Measurements from ENCODE around the gene HSH2D.

HSH2D gene

DNA sequence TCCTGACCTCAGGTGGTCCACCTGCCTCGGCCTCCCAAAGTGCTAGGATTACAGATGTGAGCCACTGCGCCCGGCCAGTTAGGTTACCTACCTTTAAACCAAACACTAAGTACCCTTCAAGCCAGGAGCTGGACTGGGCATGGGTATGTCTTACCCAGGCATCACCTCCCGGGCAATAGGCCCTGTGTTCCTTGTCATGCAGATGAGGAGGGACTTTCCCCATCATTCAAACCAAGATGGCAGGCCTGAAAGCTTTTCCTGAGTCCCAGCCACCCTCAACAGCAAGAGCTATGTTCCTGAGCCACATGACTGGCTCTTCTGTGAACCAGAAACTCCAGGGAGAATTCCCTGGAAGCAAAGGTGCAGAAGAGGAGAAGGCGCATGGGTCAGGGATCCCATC is 22.3 kb upstream of the HSH2D start:
- DNase-seq, result no peak

GRCh38 chr19:16121967-16122366 is 21.5 kb upstream of the HSH2D start:
- DNase-seq, result no peak

DNA sequence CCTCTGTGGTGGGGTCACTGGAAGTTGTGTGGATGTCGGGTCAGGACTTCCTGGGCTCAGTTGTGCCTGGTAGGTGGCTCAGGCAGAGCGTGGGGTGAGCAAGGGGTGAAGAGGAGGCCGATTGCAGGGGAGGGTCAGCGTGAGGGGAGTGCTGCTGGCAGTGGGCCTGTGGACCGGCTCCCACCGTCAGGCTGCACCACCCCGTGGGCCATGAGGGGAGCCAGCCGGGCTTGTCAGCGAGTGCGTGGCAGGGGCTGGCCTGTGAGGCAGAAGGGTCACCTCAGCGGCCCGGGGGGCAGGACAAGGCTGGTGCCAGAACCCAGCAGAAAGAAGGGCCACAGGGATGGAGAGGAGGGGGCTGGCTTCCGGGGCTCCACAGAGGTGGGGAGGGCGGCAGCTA is 18.5 kb upstream of the HSH2D start:
- DNase-seq, result no peak

DNA sequence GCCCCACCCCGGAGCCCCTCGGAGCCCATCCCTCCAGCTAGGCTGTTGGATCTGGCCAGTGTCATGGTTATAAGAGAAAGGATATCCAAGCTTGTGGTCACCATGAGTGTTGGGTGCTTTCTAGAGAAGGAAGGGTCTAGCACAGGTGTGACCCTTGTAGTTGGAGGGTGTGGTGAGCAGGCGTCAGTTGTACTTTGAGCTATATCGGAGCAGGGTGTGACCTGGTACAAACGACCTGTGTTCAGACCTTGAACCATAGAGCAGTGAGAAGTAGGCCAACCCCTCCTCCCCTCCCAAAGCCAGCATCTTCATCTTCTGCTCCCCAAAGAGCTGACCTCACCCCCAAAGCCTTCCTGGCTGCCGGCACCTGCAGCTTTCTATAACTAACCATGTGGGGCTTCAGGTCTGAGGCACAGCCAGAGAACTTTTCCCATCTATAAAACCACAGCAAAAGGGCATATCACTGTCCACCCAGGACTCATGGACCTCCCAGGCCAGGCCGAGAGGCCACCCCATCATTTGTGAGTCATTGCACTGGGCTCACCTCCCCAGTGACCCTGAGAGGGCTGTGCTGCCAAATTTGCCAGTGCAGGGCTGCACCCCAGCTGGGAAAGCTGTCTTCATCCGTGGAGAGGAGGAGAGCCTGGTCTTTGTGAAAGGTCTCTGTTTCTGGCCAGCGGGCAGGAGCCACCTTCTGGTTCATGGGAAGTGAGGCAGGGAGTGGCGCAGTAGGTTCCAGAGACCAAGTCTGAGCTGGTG is 17.6 kb upstream of the HSH2D start:
- DNase-seq, result no peak

DNA sequence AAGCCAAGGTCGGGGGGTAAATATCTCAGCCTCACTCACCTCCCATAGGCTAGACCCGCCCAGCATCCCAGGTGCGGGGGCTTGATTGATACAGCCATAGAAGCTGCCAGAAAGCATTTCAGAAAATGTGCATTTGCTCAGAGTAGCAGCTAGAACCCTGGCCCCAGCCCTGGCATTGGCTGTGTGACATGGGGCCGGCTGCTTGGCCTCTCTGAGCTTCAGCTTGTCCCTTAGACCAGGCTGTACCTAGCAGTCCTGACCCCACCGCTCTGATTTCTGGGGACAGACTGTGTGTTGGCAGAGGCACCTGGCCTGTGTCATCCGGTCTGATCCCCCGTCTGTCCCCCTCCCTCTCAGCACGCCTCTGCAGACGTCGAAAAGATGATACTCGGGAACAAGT is 16.4 kb upstream of the HSH2D start:
- DNase-seq, result no peak

- DNase-seq, result no peak
Observed at GRCh38 chr19:16127776-16128371, 15.6 kb upstream of the HSH2D start.

DNA sequence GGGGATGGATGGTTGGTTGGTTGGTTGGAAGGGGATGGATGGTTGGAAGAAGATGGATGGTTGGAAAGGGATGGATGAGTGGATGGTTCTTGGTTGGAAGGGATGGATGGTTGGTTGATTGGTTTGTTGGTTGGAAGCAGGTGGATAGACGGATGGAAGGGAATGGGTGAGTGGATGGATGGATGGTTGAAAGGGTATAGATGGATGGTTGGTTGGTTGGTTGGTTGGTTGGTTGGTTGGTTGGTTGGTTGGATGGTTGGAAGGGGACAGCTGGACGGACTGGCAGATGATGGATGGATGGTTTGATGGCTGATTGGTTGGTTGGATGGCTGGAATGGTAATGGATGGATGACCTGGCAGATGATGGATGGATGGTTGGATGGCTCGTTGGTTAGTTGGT is 11.8 kb upstream of the HSH2D start:
- no peak for DNase-seq

DNA sequence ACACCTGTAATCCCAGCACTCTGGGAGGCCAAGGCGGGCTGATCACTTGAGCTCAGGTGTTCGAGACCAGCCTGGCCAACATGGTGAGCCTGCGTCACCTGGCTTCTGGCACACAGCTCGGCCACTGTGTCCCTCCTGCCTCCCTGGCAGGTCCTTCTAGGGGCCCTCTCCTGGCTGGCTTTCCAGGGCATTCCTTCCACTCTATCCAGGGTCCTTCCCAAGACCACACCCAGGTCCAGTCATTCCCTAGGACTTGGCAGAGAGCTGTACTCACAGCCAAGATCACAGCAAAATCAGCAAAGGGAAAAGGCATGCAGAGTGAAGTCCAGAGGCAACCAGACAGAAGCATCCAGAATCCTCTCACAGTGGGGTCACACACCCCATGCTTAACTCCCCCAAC is 9.7 kb upstream of the HSH2D start:
- no peak for DNase-seq

DNA sequence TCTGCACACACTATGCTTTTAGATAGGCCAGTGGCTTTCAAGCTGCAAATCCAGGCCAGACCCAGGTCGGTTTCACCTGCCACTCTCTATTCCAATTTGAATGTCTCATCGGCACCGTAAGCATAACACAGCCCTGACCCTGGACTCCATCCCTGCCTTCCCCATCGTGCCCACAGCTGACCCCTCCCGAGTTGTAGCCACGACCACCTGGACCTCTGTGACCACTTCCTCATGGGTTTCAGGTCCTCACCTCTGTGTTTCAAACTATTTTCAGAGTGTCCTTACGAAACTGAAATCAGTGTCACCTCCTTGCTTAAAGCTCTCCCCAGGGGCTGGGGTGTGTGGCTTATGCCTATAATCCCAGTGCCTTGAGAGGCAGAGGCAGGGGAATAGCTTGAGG is 9.0 kb upstream of the HSH2D start:
- no peak for DNase-seq

DNA sequence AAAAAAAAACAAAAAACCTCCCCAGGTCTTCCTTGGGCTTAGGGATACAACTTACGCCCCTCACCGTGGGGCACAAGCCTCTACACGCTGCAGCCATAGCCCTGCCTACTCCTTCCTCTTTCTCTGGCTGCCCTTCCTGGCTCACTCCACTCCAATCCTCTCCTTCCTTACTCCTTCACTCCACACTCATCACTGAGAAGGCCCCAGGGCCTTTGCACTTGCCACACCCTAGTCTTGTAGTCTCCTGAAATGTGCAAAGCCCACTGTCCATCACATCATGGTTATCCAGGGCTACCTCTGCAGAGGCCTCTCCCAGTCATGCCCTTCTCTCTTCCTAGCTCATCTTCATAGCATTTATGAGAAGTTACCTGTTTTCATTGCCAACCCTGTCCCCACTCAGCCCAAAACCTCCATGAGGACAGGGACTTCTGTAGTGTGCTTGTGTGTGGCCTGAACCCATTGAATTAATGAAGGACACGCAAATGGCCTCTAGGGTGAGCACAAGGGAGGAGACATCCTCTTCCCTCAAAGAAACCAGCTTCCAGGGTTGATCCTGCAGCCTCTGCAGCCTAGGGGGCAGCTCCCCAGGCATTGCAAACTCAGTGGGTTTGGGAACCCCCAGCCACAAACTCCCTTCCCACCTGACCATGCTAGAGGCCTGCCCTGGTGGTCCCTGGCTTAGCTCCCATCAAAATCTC is 7.9 kb upstream of the HSH2D start:
- DNase-seq, result no peak

DNA sequence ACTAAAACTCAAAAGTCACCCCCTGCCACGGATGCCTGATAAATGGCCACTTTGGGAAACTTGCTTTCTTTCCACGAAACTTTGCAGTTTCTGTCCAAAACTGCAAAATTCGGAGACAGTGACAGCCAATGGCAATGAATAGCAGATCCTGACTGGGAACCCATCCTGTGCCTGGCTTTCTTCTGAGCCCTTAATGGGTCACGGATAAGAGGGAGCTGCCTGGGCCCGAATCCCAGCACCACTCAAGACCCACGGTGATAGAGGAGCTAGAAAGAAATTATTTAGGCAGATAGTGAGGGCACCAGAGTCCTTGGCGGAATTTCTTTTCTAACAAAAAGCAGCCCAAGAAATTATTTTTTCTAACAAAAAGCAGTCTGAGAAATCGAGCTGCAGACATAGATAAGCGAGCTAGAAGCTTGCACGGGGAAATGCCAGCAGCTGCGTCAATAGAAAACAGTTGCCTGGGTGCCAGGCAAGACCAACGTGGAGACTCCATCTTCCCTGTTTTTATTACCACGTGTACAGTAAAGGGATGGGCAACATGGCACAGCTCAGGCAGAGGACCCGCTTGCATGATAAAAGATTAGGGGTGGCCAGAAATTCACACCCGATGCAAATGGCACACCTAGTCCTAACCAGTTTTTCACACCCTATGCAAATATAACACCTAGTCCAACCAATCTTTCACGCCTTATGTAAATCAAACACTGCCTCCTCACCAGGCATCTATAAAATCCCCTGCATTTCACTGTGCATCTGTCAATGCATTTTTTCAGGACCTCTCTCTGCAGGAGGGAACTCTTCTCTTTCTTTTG is 7.1 kb upstream of the HSH2D start:
- no peak for DNase-seq

GRCh38 chr19:16139752-16140151 is 3.7 kb upstream of the HSH2D start:
- no peak for DNase-seq

- DNase-seq, result no peak
Observed at GRCh38 chr19:16141043-16141442, 2.4 kb upstream of the HSH2D start.

DNA sequence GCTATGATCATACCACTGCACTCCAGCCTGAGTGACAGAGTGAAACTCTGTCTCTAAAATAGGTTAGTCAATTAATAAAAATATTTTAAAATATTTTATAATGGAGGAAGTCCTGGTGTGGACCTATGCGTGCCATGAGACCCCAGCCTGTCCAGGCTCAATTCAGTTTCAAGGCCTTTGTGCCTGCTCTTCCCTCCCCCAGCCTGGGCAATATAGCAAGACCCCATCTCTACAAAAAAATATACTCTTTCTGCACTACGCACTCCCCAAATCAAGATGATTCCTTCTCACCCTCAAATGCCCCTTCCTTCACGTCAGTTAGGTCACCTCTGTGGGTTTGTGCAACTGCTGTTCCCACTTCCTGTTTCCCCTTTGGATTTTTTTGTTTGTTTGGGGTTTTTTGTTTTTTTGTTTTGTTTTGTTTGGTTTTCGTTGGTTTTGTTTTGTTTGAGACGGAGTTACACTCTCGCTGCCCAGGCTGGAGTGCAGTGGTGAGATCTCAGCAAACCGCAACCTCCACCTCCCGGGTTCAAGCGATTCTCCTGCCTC is 1.4 kb upstream of the HSH2D start:
- DNase-seq, result no peak

GRCh38 chr19:16144216-16144581 is 714 bp downstream of the HSH2D start:
- DNase-seq, result no peak

DNA sequence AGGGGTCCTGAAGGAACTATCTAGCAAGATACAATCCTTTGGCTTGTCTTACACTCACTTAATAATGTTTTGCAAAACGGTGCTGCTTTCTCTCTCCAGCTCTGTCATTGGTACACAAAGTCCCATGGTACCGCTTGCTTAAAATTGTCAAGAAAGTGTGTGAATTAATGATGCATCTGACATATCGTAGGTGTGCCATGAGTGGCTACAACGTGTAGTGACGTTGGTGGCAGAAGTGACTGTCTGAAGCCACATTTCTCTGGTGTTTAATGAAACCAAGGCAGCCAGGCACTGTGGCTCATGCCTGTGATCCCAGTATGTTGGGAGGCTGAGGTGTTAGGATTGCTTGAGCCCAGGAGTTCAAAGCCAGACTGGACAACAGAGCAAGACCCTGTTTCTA is 2.6 kb downstream of the HSH2D start:
- no peak for DNase-seq

DNA sequence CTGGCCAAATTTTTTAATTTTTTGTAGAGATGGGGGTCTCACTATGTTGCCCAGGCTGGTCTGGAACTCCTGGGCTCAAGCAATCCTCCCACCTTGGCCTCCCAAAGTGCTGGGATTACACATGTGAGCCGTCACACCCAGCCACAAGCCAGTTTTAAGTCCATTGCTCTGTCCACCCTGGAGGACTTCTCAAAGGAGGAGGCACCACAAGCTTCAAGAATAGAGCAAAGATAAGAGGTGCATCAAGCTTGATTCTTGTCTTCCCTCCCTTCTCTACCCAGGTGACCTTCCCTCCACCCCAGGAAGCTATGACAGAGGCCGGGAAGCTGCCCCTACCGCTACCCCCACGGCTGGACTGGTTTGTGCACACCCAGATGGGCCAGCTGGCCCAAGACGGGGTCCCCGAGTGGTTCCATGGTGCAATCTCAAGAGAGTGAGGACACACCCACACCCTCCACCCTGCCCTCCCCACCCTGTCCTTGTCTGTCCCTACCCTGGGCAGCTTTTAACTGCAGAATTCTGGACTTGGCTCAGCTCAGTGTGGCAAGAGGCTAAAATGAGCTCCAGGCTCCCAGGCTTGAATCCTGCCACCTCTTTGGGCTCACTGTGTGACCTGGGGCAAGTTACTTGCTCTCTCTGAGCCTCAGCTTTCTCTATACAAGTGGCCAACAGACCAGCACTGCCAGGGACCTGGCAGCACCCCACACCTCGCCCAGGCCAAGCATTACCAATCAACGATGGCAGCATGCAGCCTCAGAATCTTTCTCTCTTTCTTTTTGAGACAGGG is 5.2 kb downstream of the HSH2D start:
- DNase-seq, result no peak

DNA sequence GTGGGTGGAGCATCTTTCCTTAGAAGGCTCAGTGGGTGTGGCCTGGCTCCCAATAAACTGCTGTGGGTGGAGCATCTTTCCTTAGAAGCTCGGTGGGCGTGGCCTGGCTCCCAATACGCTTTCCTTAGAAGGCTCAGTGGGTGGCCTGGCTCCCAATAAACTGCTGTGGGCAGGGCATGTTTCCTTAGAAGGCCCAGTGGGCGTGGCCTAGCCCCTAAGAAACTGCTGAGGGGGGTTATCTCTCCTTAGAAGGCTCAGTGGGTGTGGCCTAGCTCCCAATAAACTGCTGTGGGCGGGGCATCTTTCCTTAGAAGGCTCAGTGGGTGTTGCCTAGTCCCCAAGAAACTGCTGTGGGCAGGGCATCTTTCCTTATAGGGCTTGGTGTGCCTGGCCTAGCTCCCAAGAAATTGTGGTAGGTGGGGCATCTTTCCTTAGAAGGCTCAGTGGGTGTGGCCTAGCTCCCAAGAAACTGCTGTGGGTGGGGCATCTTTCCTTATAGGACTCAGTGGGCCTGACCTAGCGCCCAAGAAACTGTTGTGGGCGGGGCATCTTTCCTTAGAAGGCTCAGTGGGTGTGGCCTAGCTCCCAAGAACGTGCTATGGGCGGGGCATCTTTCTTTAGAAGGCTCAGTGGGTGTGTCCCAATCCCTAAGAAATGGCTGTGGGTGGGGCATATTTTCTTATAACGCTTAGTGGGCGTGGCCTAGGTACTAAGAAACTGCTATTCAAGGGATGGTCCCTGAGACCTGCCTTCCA is 10.3 kb downstream of the HSH2D start:
- no peak for DNase-seq

DNA sequence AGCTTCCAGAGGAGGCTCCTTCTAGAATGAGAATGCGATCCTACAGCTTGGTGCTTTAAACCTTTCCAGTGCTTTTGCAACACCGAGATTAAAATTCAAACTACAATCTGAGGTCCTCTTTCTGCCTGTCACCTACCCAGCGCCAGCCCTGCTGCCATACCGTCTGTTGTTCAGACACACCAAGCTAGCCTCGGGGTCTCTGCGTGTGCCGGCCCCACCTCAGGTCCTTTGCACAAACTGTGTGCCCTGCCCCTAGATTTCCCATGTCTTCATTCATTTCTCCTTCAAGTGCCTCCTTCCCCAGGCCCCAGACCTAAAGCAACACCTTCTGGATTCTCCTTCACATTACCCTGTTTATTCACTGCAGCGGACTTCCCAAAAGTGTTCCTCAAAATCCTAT is 11.1 kb downstream of the HSH2D start:
- no peak for DNase-seq

DNA sequence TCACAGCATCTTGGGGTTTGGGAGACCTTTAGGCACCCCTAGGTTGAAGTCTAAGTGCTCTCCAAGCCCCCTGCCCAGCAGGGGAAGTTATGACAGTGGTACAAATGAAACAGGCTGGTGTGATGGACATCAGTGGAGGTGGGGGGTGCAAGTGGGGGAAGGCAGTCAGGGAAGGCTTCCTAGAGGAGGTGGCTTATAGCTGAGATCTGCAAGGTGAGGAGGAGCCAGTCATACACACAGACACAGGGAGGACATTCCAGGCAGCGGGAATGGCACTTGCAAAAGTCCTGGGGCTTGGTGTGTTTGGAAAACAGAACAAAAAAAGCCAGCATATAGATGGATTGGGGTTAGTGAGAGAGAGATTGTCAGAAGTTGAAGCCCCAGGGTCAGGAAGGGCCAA is 11.6 kb downstream of the HSH2D start:
- DNase-seq, result no peak

- no peak for DNase-seq
Observed at GRCh38 chr19:16156904-16157303, 13.4 kb downstream of the HSH2D start.

All from right kidney (tissue), 1 donor.